ENCODE results near the gene KRT75. TPM values are rescaled to one million over a fixed set of nuclear protein-coding genes. Genes with fewer than 3 reads are reported as not detected.

The KRT75 gene
- total RNA-seq, 1 experiment from 2014 or later, result not detected

GRCh38 chr12:52442600-52443061 lies 8.5 kb upstream of the KRT75 start:
- H2BK15ac ChIP-seq (ENCODE audit: low read depth, low read length), result no peak overlapping the region
- no peak overlapping the region for H3T11ph ChIP-seq (ENCODE audit: low read length)
- peaks cover 8% of the 10 kb centered on the region for H3K27me3 Mint-ChIP-seq (ENCODE audit: low read depth)
- no peak overlapping the region for H3K18ac ChIP-seq (ENCODE audit: insufficient read length, low read depth, low read length)
- H2AK5ac ChIP-seq (ENCODE audit: insufficient read length, low read length), result no peak overlapping the region
- H4K20me1 ChIP-seq (ENCODE audit: control insufficient read depth, insufficient read depth, insufficient read length), result no peaks in the 10 kb centered on the region
- H4K8ac ChIP-seq (replicated peaks; ENCODE audit: insufficient read length, low read depth, low read length), result no peak overlapping the region
- no peak overlapping the region for H3K9ac ChIP-seq (ENCODE audit: extremely low read depth, insufficient read length, low read length)
- no peak overlapping the region for H2BK20ac ChIP-seq (ENCODE audit: low read depth, low read length, poor library complexity, severe bottlenecking)
- no peaks in the 10 kb centered on the region for H3K9me3 ChIP-seq (ENCODE audit: control insufficient read depth, low read depth, low read length)
- H4K5ac ChIP-seq (ENCODE audit: insufficient read length, low read depth, low read length), result no peak overlapping the region
- peaks cover 20 to 25% of the 10 kb centered on the region in 2 experiments for H3K4me1 Mint-ChIP-seq
- WGBS (ENCODE audit: extremely low coverage, insufficient read length, low lambda C conversion rate), result no CpG with 5 or more reads among the region's 6 CpGs
- no peak overlapping the region for H3K56ac ChIP-seq (ENCODE audit: insufficient read length, low read depth, low read length)
- H3K4ac ChIP-seq (ENCODE audit: low read depth, low read length), result no peak overlapping the region
- H3K14ac ChIP-seq (ENCODE audit: insufficient read depth, low read length), result no peak overlapping the region
- peak; percentile 83 for DNase-seq
- no peaks in the 10 kb centered on the region for H3K9me3 Mint-ChIP-seq
- no peak overlapping the region for H3K23ac ChIP-seq (ENCODE audit: insufficient read length, low read depth, low read length)
- no peak overlapping the region for H3K27ac ChIP-seq (ENCODE audit: insufficient read length, low read depth, low read length)
- H4K91ac ChIP-seq (ENCODE audit: insufficient read length, low read depth, low read length), result no peak overlapping the region
- H3K4me1 ChIP-seq (ENCODE audit: insufficient read depth, low read length), result 0 out of 2 replicates have a peak, but pooled peaks cover 2% of the 10 kb centered on the region
- H3K79me1 ChIP-seq (ENCODE audit: insufficient read depth, low read depth, low read length, poor library complexity, severe bottlenecking), result no peaks in the 10 kb centered on the region
- no peak overlapping the region for H2AFZ ChIP-seq (ENCODE audit: low read length)
- no peak overlapping the region for H2BK12ac ChIP-seq (ENCODE audit: insufficient read length, low read depth, low read length)
- H3K4me3 Mint-ChIP-seq, result 0 out of 5 replicates have a peak overlapping the region, but pooled peaks of 1 of the 2 experiments have one; percentile 0
- H2BK120ac ChIP-seq (ENCODE audit: low read depth, low read length, poor library complexity, severe bottlenecking), result no peak overlapping the region
- H3K79me2 ChIP-seq (ENCODE audit: insufficient read depth, low read length), result no peaks in the 10 kb centered on the region
- H2BK5ac ChIP-seq (ENCODE audit: insufficient read length, low read length), result no peak overlapping the region
- TF ChIP-seq CTCF (conservative IDR thresholded peaks at IDR 0.05), result peak; percentile 21; the same call in 1 of the 3 replicates
- no peaks in the 10 kb centered on the region for H3K36me3 Mint-ChIP-seq (ENCODE audit: insufficient read depth in 1 of 3, low read depth in 3 of 3)
- H3K4me2 ChIP-seq (ENCODE audit: insufficient read depth, insufficient read length, low read length), result no peak overlapping the region
- H3K23me2 ChIP-seq (ENCODE audit: insufficient read length, low read depth, low read length, poor library complexity, severe bottlenecking), result no peaks in the 10 kb centered on the region
- no peaks in the 10 kb centered on the region for H3K27me3 ChIP-seq (ENCODE audit: insufficient read depth, low read length)
- H3K27ac Mint-ChIP-seq, result peak overlapping the region in 1 of 3 experiments; percentile 41; a peak in 2 of 7 replicates
